Cardiac muscle cell (in vitro differentiated cells and primary cell): ENCODE results near the gene SVIP. TPM values are rescaled to one million over a fixed set of nuclear protein-coding genes. Genes with fewer than 3 reads are reported as not detected.

Source experiments
- DNase-seq, 2 donors: peaks; one replicate each; pipeline versions ENCODE4 v3.0.0 to v3.0.0-alpha.2; 2010 to 2017; ENCODE audit warnings: low read depth in 1 of 2, low spot score in 1 of 2
- H3K27ac ChIP-seq: fragments of 200-600 bp; sonication (generic); 2 replicates; pipeline ENCODE4 v1.5.1; 2016
- H3K27me3 ChIP-seq: fragments of 200-600 bp; sonication (generic); 2 replicates; pipeline ENCODE4 v1.6.0; 2016; ENCODE audit warnings: control low read depth
- H3K36me3 ChIP-seq: fragments of 200-600 bp; sonication (generic); 2 replicates; pipeline ENCODE4 v1.5.1; 2016; ENCODE audit warnings: control low read depth
- H3K4me1 ChIP-seq: fragments of 200-600 bp; sonication (generic); 2 replicates; pipeline ENCODE4 v1.8.1; 2017; ENCODE audit warnings: low read depth, mild to moderate bottlenecking, mixed run types
- H3K4me3 ChIP-seq: fragments of 200-600 bp; sonication (generic); 2 replicates; pipeline ENCODE4 v1.5.1; 2016; ENCODE audit warnings: mild to moderate bottlenecking
- H3K9me3 ChIP-seq: fragments of 200-600 bp; sonication (generic); 2 replicates; pipeline ENCODE4 v1.5.1; 2017; ENCODE audit warnings: low read depth, mild to moderate bottlenecking, control low read depth
- CTCF ChIP-seq: IDR thresholded peaks from 2 replicates; pipeline ENCODE4 v1.5.1; 2012; ENCODE audit warnings: low read depth, mild to moderate bottlenecking, low read length
- polyA plus RNA-seq: library from polyadenylated mRNA; unstranded; fragments of >200 nt; fragmentation: Nextera tagmentation; extraction: Ambion mirVana; gene quantifications from 2 replicates; pipeline ENCODE4 v1.2.1, GENCODE V29; 2016
- total RNA-seq: library from RNA; depleted of rRNA; stranded (reverse); fragments of >200 nt; gene quantifications from 2 replicates; pipeline ENCODE4 v1.2.3, GENCODE V29; 2016

The SVIP gene
- total and polyA plus RNA-seq, 2 experiments from 2014 or later: 4.9 to 12.5 TPM

GRCh38 chr11:22830082-22830414 lies 447 bp upstream of the SVIP start:
- Histone ChIP-seq H3K9me3 (no peaks in the 10 kb centered on the region), H3K27ac (no peak overlapping the region), H3K36me3 (no peaks in the 10 kb centered on the region), H3K4me3 (peak overlapping the region; percentile 48), H3K27me3 (peaks cover 13% of the 10 kb centered on the region), H3K4me1 (no peaks in the 10 kb centered on the region)
- no peak for DNase-seq
- TF ChIP-seq CTCF: no peak

GRCh38 chr11:22828373-22828772 lies 1.2 kb downstream of the SVIP start:
- no peaks in the 10 kb centered on the region for H3K9me3 ChIP-seq
- no peak overlapping the region for H3K27ac ChIP-seq
- TF ChIP-seq CTCF: no peak
- H3K36me3 ChIP-seq: no peaks in the 10 kb centered on the region
- H3K4me1 ChIP-seq: no peaks in the 10 kb centered on the region
- DNase-seq: no peak
- no peak overlapping the region for H3K4me3 ChIP-seq
- peaks cover 13% of the 10 kb centered on the region for H3K27me3 ChIP-seq

GRCh38 chr11:22822203-22822602 lies 7.4 kb downstream of the SVIP start:
- TF ChIP-seq CTCF: no peak
- H3K27me3 ChIP-seq: no peaks in the 10 kb centered on the region
- no peaks in the 10 kb centered on the region for H3K4me1 ChIP-seq
- no peaks in the 10 kb centered on the region for H3K36me3 ChIP-seq
- no peak overlapping the region for H3K27ac ChIP-seq
- H3K9me3 ChIP-seq: no peaks in the 10 kb centered on the region
- H3K4me3 ChIP-seq: no peak overlapping the region
- no peak for DNase-seq

GRCh38 chr11:22809893-22810292 lies 19.7 kb downstream of the SVIP start:
- Histone ChIP-seq H3K27ac (no peak overlapping the region), H3K36me3 (no peaks in the 10 kb centered on the region), H3K4me3 (no peak overlapping the region), H3K9me3 (no peaks in the 10 kb centered on the region), H3K4me1 (no peaks in the 10 kb centered on the region), H3K27me3 (no peaks in the 10 kb centered on the region)
- DNase-seq: no peak
- no peak for TF ChIP-seq CTCF

GRCh38 chr11:22808571-22809197 lies 20.9 kb downstream of the SVIP start:
- no peak for TF ChIP-seq CTCF
- Histone ChIP-seq H3K4me3 (no peak overlapping the region), H3K27ac (no peak overlapping the region), H3K4me1 (no peaks in the 10 kb centered on the region), H3K36me3 (no peaks in the 10 kb centered on the region), H3K27me3 (peaks cover 5% of the 10 kb centered on the region), H3K9me3 (no peaks in the 10 kb centered on the region)
- DNase-seq: peak in 1 of 2 donors; percentile 38
